GM19238 (cell line): ENCODE data around the gene TUBGCP2.

Experiments
- DNase-seq: peaks from one replicate; pipeline ENCODE4 v3.0.0; 2011; ENCODE audit warnings: low spot score; ENCODE audit not compliant: insufficient read length

Gene TUBGCP2

GRCh38 chr10:133343558-133343957 is 34.9 kb upstream of the TUBGCP2 start:
- DNase-seq, result no peak

GRCh38 chr10:133342942-133343341 is 34.3 kb upstream of the TUBGCP2 start:
- DNase-seq, result no peak

GRCh38 chr10:133341983-133342382 is 33.3 kb upstream of the TUBGCP2 start:
- no peak for DNase-seq

GRCh38 chr10:133339708-133340380 is 31.2 kb upstream of the TUBGCP2 start:
- no peak for DNase-seq

- DNase-seq, result no peak
Observed at GRCh38 chr10:133338080-133339071, 29.7 kb upstream of the TUBGCP2 start.

GRCh38 chr10:133337370-133337725 is 28.7 kb upstream of the TUBGCP2 start:
- no peak for DNase-seq

GRCh38 chr10:133336577-133337369 is 28.1 kb upstream of the TUBGCP2 start, which contains the start of gene CALY:
TSS of gene CALY (minus strand) at chr10:133336896. CDS start at chr10:133328989, 7,907 bp downstream.
- peak; percentile 44 for DNase-seq

GRCh38 chr10:133336118-133336576 is 27.5 kb upstream of the TUBGCP2 start:
- DNase-seq, result no peak

- no peak for DNase-seq
Observed at GRCh38 chr10:133335246-133336117, 26.8 kb upstream of the TUBGCP2 start.

GRCh38 chr10:133334503-133335245 is 26.0 kb upstream of the TUBGCP2 start:
- no peak for DNase-seq

GRCh38 chr10:133332936-133333699 is 24.4 kb upstream of the TUBGCP2 start:
- no peak for DNase-seq

GRCh38 chr10:133329491-133330202 is 21.0 kb upstream of the TUBGCP2 start:
- peak; percentile 96 for DNase-seq

- DNase-seq, result no peak
Observed at GRCh38 chr10:133328358-133329343, 20.0 kb upstream of the TUBGCP2 start.

GRCh38 chr10:133327651-133328357 is 19.1 kb upstream of the TUBGCP2 start:
- no peak for DNase-seq

- no peak for DNase-seq
Observed at GRCh38 chr10:133326745-133327650, 18.3 kb upstream of the TUBGCP2 start.

- DNase-seq, result no peak
Observed at GRCh38 chr10:133326223-133326551, 17.5 kb upstream of the TUBGCP2 start.
